ENCODE measurements around the gene PPP1CB.

DNA sequence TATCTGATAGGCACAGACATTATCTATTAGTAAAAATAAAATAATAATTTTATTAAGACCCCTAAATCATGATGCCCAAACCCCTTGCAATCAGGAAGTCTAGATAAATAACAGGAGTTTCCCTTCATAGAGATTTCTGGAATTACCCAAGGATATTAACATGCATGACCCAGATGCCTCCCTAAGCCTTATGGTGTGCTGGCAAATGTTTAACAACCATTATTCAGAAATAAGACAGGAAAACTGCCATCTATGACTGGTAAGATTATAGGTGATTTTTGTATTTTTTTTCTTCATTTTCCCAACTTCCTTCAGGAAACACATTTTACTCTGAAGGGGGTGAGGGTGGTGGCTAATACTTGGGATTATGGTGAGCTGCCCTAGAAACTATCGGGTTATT is 2.7 kb upstream of the PPP1CB start:
- TF ChIP-seq, protein P1, sequence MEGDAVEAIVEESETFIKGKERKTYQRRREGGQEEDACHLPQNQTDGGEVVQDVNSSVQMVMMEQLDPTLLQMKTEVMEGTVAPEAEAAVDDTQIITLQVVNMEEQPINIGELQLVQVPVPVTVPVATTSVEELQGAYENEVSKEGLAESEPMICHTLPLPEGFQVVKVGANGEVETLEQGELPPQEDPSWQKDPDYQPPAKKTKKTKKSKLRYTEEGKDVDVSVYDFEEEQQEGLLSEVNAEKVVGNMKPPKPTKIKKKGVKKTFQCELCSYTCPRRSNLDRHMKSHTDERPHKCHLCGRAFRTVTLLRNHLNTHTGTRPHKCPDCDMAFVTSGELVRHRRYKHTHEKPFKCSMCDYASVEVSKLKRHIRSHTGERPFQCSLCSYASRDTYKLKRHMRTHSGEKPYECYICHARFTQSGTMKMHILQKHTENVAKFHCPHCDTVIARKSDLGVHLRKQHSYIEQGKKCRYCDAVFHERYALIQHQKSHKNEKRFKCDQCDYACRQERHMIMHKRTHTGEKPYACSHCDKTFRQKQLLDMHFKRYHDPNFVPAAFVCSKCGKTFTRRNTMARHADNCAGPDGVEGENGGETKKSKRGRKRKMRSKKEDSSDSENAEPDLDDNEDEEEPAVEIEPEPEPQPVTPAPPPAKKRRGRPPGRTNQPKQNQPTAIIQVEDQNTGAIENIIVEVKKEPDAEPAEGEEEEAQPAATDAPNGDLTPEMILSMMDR (IDR thresholded peaks at IDR 0.05; ENCODE audit: low read depth, low read length, missing input control): no peak
- TF ChIP-seq FOXA1 (IDR thresholded peaks at IDR 0.05): no peak
- TF ChIP-seq, protein P2, sequence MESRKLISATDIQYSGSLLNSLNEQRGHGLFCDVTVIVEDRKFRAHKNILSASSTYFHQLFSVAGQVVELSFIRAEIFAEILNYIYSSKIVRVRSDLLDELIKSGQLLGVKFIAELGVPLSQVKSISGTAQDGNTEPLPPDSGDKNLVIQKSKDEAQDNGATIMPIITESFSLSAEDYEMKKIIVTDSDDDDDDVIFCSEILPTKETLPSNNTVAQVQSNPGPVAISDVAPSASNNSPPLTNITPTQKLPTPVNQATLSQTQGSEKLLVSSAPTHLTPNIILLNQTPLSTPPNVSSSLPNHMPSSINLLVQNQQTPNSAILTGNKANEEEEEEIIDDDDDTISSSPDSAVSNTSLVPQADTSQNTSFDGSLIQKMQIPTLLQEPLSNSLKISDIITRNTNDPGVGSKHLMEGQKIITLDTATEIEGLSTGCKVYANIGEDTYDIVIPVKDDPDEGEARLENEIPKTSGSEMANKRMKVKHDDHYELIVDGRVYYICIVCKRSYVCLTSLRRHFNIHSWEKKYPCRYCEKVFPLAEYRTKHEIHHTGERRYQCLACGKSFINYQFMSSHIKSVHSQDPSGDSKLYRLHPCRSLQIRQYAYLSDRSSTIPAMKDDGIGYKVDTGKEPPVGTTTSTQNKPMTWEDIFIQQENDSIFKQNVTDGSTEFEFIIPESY (IDR thresholded peaks at IDR 0.05): no peak
- TF ChIP-seq, protein P3, sequence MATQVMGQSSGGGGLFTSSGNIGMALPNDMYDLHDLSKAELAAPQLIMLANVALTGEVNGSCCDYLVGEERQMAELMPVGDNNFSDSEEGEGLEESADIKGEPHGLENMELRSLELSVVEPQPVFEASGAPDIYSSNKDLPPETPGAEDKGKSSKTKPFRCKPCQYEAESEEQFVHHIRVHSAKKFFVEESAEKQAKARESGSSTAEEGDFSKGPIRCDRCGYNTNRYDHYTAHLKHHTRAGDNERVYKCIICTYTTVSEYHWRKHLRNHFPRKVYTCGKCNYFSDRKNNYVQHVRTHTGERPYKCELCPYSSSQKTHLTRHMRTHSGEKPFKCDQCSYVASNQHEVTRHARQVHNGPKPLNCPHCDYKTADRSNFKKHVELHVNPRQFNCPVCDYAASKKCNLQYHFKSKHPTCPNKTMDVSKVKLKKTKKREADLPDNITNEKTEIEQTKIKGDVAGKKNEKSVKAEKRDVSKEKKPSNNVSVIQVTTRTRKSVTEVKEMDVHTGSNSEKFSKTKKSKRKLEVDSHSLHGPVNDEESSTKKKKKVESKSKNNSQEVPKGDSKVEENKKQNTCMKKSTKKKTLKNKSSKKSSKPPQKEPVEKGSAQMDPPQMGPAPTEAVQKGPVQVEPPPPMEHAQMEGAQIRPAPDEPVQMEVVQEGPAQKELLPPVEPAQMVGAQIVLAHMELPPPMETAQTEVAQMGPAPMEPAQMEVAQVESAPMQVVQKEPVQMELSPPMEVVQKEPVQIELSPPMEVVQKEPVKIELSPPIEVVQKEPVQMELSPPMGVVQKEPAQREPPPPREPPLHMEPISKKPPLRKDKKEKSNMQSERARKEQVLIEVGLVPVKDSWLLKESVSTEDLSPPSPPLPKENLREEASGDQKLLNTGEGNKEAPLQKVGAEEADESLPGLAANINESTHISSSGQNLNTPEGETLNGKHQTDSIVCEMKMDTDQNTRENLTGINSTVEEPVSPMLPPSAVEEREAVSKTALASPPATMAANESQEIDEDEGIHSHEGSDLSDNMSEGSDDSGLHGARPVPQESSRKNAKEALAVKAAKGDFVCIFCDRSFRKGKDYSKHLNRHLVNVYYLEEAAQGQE (IDR thresholded peaks at IDR 0.05): no peak
